HG03159 (cell line): ENCODE measurements around the gene DPH1.

ENCODE experiments used
- ATAC-seq: cut with Tn5 transposase; IDR thresholded peaks from one replicate; pipeline ENCODE4 v1.9.1; 2021; ENCODE audit warnings: mild to moderate bottlenecking, moderate library complexity; ENCODE audit not compliant: unreplicated experiment

The DPH1 gene

GRCh38 chr17:2025622-2026309 is 4.2 kb upstream of the DPH1 start:
- no peak for ATAC-seq

GRCh38 chr17:2027528-2028233 is 2.3 kb upstream of the DPH1 start:
- ATAC-seq = no peak

- no peak for ATAC-seq
Measured at GRCh38 chr17:2028234-2028614, 1.7 kb upstream of the DPH1 start.

- ATAC-seq = no peak
Measured at GRCh38 chr17:2028737-2029136, 1.2 kb upstream of the DPH1 start.

- peak; percentile 28 for ATAC-seq
Measured at GRCh38 chr17:2030779-2031163, 818 bp downstream of the DPH1 start.

- no peak for ATAC-seq
Measured at GRCh38 chr17:2033153-2033552, 3.2 kb downstream of the DPH1 start.

- ATAC-seq = no peak
Measured at GRCh38 chr17:2034157-2034556, 4.2 kb downstream of the DPH1 start.

GRCh38 chr17:2034806-2035540 is 5.0 kb downstream of the DPH1 start:
- no peak for ATAC-seq

GRCh38 chr17:2035541-2036488 is 5.9 kb downstream of the DPH1 start:
- no peak for ATAC-seq

- ATAC-seq = no peak
Measured at GRCh38 chr17:2037155-2037554, 7.2 kb downstream of the DPH1 start.

GRCh38 chr17:2040219-2040827 is 10.4 kb downstream of the DPH1 start:
- ATAC-seq = no peak

- ATAC-seq = no peak
Measured at GRCh38 chr17:2040942-2041560, 11.1 kb downstream of the DPH1 start.

GRCh38 chr17:2041561-2042389 is 11.8 kb downstream of the DPH1 start, which contains the start of gene OVCA2:
OVCA2 (plus strand) TSS chr17:2042022; CDS start chr17:2042048, 26 bp downstream.
- peak; percentile 83 for ATAC-seq

GRCh38 chr17:2042390-2042847 is 12.5 kb downstream of the DPH1 start:
- ATAC-seq = no peak

- ATAC-seq = no peak
Measured at GRCh38 chr17:2042933-2043332, 13.0 kb downstream of the DPH1 start.

GRCh38 chr17:2043785-2044184 is 13.8 kb downstream of the DPH1 start:
- no peak for ATAC-seq

- no peak for ATAC-seq
Measured at GRCh38 chr17:2044263-2044894, 14.4 kb downstream of the DPH1 start.

GRCh38 chr17:2047590-2047989 is 17.6 kb downstream of the DPH1 start:
- no peak for ATAC-seq
